HCT116 (cell line): Measurements from ENCODE around the gene AHI1.

Experiments
- CTCF ChIP-seq, 3 experiments: fragments of 200-600 bp in 1 of 3; sonication (generic) in 1 of 3; IDR thresholded peaks in 2 of 3; conservative IDR thresholded peaks in 1 of 3; 2 replicates each; pipeline ENCODE4 v1.5.1; 2012 to 2017; ENCODE audit warnings: low read depth in 2 of 3, low read length in 2 of 3, antibody characterized with exemption in 1 of 3, borderline replicate concordance in 1 of 3, control low read depth in 1 of 3, mild to moderate bottlenecking in 1 of 3, mixed read lengths in 1 of 3, mixed run types in 1 of 3, moderate library complexity in 1 of 3; ENCODE audit not compliant: insufficient read depth in 1 of 3
- EGR1 ChIP-seq: IDR thresholded peaks from 2 replicates; pipeline ENCODE4 v1.6.1; 2012; ENCODE audit warnings: low read depth
- EZH2 ChIP-seq: fragments of 200-600 bp; sonication (generic); IDR thresholded peaks from 2 replicates; pipeline ENCODE4 v1.6.1; 2017; ENCODE audit warnings: antibody characterized with exemption, mixed run types
- FOSL1 ChIP-seq: IDR thresholded peaks from 2 replicates; pipeline ENCODE4 v1.6.1; 2012; ENCODE audit warnings: low read depth
- POLR2A ChIP-seq: IDR thresholded peaks from 2 replicates; pipeline ENCODE4 v1.7.0; 2011; ENCODE audit warnings: borderline replicate concordance; ENCODE audit not compliant: insufficient read depth, insufficient read length; ENCODE audit errors: extremely low read depth
- POLR2AphosphoS5 ChIP-seq: IDR thresholded peaks from 2 replicates; pipeline ENCODE4 v1.6.1; 2011; ENCODE audit warnings: mild to moderate bottlenecking, low read depth, low read length, moderate library complexity
- REST ChIP-seq: IDR thresholded peaks from 2 replicates; pipeline ENCODE4 v1.6.1; 2012; ENCODE audit warnings: low read depth
- SP1 ChIP-seq: IDR thresholded peaks from 2 replicates; pipeline ENCODE4 v1.6.1; 2012; ENCODE audit warnings: low read depth
- SRF ChIP-seq: IDR thresholded peaks from 2 replicates; pipeline ENCODE4 v1.6.1; 2012; ENCODE audit warnings: low read depth
- YY1 ChIP-seq: IDR thresholded peaks from 2 replicates; pipeline ENCODE4 v1.6.1; 2011; ENCODE audit warnings: low read length, low read depth, moderate library complexity, mild to moderate bottlenecking; ENCODE audit not compliant: insufficient replicate concordance; ENCODE audit errors: extremely low read depth

- TF ChIP-seq CTCF (IDR thresholded peaks at IDR 0.05 in 2 of 3, conservative IDR thresholded peaks at IDR 0.05 in 1 of 3; ENCODE audit: borderline replicate concordance in 1 of 3, insufficient read depth in 1 of 3, low read depth in 2 of 3, low read length in 2 of 3) (no peak), SP1 (no peak), EZH2 (no peak), EGR1 (no peak), REST (no peak), FOSL1 (no peak), POLR2AphosphoS5 (no peak), SRF (no peak), POLR2A (no peak), YY1 (no peak)
These were observed 191.9 kb downstream of the AHI1 start for GRCh38 chr6:135305684-135306083.
